HG03439 (cell line): ENCODE results near the gene IL1R1.

Experiments used
- ATAC-seq: cut with Tn5 transposase; IDR thresholded peaks from one replicate; pipeline ENCODE4 v1.9.1; 2021; ENCODE audit warnings: mild to moderate bottlenecking, moderate library complexity; ENCODE audit not compliant: unreplicated experiment

The IL1R1 gene

DNA sequence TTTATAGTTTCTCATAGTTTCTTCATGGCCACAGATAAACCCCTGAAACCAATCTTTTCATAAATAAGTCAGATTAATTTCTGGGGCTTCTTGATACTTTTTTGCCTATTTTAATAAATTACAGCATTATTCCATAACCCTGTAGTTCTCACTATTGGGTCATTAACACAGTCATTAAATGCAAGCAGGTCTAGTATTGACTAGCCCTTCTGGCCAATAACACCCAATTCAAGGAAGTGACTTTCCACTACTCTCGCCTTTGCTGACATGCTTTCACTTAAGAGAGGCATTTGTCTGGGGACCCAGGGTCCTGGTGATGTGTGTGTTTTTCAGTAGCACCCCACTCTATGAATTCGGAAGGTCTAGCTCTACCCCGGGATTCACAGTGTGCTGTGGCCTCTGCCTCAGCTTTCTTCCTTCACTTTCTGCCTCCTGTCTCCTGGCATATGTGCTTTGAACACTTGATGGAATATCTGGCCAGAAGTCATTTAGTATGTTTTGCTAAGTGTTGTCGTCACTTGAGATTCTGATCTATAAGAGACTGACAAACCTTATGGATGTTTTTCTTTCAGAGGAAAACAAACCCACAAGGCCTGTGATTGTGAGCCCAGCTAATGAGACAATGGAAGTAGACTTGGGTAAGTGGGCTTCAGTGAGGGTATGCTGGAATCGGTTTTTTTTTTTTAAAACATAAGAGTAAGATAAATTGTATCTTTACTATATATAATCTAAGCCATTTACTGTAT is 25.7 kb downstream of the IL1R1 start:
- ATAC-seq: no peak

- no peak for ATAC-seq
Observed at GRCh38 chr2:102171946-102172345, 29.4 kb downstream of the IL1R1 start.

- ATAC-seq: no peak
Observed at GRCh38 chr2:102172745-102173144, 30.2 kb downstream of the IL1R1 start.

DNA sequence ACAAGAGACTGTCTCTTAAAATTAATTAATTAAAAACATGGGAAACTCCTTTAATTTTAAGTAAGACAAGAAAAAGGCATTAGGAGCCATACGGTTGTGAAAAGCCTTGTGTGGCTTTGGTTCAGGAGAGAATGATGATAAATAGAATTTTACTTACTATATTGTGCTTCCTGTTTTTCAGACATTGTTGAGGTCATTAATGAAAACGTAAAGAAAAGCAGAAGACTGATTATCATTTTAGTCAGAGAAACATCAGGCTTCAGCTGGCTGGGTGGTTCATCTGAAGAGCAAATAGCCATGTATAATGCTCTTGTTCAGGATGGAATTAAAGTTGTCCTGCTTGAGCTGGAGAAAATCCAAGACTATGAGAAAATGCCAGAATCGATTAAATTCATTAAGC is 33.6 kb downstream of the IL1R1 start:
- no peak for ATAC-seq

DNA sequence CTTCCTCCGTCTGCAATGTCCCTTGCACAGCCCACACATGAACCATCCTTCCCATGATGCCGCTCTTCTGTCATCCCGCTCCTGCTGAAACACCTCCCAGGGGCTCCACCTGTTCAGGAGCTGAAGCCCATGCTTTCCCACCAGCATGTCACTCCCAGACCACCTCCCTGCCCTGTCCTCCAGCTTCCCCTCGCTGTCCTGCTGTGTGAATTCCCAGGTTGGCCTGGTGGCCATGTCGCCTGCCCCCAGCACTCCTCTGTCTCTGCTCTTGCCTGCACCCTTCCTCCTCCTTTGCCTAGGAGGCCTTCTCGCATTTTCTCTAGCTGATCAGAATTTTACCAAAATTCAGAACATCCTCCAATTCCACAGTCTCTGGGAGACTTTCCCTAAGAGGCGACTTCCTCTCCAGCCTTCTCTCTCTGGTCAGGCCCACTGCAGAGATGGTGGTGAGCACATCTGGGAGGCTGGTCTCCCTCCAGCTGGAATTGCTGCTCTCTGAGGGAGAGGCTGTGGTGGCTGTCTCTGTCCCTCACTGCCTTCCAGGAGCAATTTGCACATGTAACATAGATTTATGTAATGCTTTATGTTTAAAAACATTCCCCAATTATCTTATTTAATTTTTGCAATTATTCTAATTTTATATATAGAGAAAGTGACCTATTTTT is 35.4 kb downstream of the IL1R1 start:
- ATAC-seq: no peak

DNA sequence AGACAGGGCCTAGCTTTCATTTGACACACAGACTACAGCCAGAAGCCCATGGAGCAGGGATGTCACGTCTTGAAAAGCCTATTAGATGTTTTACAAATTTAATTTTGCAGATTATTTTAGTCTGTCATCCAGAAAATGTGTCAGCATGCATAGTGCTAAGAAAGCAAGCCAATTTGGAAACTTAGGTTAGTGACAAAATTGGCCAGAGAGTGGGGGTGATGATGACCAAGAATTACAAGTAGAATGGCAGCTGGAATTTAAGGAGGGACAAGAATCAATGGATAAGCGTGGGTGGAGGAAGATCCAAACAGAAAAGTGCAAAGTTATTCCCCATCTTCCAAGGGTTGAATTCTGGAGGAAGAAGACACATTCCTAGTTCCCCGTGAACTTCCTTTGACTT is 36.5 kb downstream of the IL1R1 start:
- ATAC-seq: no peak

GRCh38 chr2:102179788-102180686 is 37.5 kb downstream of the IL1R1 start:
- ATAC-seq: no peak

DNA sequence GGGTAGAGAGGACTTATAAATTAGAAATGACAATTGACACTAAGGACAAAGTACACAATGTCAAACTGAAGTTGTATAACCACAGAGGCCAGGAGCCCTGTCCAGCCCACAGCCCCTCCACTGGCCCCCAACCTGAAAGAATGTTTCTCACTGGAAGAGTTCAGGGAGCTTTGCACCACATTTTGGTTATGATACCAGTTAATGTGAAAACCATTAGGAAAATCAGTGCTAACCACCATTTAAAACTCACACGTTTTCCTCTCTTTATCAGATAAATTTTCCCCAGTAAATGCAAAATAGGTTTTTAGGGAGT is 38.1 kb downstream of the IL1R1 start:
- ATAC-seq: no peak

- ATAC-seq: no peak
Observed at GRCh38 chr2:102181376-102181775, 38.8 kb downstream of the IL1R1 start.

GRCh38 chr2:102181919-102182635 is 39.5 kb downstream of the IL1R1 start:
- no peak for ATAC-seq

DNA sequence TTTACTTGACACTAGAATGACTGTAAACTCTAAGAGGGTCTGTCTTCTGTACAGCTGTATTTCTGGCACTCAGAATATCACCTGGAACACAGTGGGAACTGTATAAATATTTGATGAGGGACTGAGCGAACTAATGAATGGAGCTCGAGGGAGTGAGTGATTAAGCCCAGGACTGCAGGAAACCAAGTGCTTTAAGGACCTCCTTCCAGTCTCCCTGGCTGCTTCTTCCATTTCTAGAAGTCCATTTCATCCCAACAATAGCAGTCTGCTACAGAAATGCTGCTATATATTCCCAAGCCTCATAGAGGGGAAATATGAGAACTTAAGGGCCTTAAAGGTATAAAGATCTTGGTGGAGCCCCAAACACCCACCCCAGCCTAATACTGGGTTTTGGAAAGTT is 41.5 kb downstream of the IL1R1 start:
- no peak for ATAC-seq

DNA sequence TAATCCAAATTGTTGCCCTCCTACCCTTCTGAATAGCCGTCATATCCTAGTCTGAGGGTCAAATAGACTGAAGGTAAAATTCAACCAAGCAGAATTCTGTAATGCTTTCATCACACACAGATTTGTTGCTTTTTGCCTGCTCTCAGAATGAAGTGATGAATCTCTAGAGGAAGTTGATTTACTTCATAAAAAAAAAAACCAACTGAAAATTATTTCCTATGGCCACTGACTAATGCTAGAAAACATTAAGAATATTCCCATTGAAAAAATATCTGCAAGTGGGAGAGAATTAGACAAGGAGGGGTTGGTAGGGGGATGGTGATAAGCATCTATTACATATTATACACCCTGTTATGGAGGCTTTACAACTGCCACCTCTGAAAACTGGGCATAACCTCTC is 42.0 kb downstream of the IL1R1 start:
- ATAC-seq: no peak

- no peak for ATAC-seq
Observed at GRCh38 chr2:102185347-102185746, 42.8 kb downstream of the IL1R1 start.

DNA sequence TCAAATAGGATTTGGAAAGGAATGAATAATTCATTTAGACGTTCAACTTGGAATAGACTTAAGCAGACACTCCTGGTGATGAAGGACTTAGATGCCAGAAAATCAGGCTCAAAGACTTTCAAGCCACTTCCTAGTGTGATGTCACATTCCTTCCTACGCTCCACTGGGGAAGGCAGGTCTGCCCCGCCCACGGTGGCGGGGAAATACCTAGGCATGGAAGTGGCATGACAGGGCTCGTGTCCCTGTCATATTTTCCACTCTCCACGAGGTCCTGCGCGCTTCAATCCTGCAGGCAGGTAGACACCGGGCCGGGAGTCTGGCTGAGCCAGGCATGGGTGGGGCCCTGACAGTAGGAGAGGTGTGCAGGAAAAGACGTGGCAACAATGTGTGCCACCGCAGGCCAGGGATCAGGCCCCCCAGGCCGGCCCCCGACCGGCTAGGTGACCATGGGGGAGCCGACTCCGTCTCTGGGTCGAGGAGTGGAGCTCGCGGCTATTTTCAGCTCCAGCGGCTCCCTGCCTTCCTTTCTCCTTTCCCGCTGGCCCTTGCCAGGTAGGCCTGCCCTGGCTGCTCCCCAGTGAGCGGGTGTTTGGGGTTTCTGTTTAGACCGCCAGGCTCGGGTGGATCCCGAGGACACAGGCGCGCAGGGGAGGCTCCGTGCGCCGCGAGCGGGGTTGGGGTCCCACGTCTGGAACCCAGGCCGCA is 44.4 kb downstream of the IL1R1 start, which contains the start of gene IL1RL2:
IL1RL2 (plus strand) TSS at position 233 of the 705 bp plus-strand sequence. CDS start 845 bp downstream, outside the sequence.
- ATAC-seq: no peak

DNA sequence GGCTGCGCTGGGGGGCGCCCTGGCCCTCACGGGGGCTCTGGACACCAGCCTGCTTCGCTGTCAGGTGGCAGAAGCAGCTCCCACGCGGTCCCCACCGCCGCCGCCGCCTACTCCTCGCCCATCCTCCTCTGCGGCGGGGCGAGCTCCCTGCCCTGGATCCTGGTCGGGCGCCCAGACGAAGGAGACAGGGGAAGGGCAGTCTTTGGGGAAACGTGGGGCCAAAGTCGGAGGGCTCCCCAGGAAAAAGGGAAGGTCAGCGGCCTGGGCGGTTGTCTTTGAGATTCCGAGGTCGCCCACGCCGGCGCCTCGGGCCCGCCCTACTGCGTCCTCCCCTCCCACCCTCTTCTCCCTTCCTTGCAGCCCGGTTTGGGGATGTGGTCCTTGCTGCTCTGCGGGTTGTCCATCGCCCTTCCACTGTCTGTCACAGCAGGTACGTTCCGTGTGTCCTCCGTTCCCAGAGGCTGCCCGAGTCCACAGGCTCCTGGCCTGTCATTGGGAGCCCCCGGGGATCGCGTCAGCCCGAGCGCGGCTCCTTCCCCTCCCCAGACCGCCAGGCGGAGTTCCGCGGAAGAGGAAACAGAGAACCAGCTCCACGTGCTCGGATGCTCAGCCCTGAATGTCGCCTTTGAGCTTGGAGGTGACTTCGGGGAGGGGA is 45.1 kb downstream of the IL1R1 start:
- no peak for ATAC-seq

DNA sequence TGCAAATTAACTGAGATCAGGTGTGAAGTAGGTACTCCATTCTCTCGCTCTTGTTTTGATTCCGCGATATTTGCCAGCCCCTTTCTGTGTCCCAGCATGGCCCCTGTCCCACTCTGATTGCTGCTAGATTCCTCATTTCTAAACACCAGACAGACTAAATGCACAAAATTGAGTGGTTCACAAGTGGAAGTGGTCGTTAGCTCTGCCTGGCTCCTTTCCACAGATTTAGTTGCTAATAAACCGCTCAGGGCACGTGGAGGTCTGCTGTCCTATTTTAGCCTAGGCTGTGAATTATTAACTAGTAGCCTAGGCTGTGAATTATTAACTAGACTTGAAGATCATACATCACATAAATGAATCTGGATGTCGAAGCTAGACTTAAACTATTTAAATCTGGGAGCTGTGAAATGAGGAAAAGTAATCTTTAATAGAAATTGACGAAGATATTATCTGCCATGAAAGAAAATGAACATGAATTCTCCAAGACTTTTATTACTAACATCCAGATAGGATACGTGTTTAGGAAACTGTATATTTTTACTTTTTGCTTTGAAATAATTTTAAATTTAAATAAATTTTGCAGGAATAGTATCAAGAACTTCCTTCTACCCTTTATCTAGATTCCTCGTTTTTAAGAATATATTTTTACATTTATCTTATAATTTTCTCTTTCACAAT is 48.0 kb downstream of the IL1R1 start:
- ATAC-seq: no peak

DNA sequence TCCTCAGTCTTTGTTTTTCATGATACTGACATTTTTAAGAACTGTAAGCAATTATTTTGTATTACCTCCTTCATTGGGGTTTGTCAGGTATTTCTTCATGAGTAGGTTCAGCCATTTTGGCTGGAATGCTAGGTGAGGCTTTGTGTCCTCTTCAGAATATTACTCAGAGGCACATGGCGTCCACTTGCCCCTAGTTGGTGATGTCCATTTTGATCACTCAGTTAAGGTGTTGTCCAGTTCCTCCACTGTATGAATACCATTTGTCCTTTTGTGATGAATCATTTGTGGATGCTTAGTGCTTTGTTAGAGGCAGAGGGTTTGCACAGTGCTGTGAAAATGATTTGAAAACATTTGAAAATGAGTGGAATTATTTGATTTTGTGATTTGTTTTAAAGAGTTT is 49.0 kb downstream of the IL1R1 start:
- ATAC-seq: no peak

DNA sequence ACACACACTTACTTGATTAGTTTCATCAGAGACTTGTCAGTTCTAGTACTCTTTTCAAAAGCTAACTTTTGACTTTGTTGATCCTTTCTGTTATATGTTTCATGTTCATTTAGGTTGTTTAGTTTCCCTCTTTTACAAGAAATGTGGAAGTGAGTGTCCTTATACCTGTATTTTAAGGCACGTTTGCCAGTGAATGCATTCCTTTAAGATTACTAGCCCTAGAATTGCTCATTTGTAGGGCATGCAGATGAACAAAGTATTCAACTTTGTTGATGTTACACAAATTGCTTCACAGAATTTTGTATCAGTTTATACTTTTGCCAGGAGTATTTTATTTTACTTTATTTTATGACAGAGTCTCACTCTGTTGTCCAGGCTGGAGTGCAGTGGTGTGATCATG is 50.5 kb downstream of the IL1R1 start:
- ATAC-seq: no peak

GRCh38 chr2:102194609-102195268 is 52.2 kb downstream of the IL1R1 start:
- no peak for ATAC-seq
